HepG2 (cell line): ENCODE measurements around the gene IPP. TPM values are rescaled to one million over a fixed set of nuclear protein-coding genes. Genes with fewer than 3 reads are reported as not detected.

Experiments used
- CAMTA2 ChIP-seq: sonication (generic); formaldehyde crosslinking; IDR thresholded peaks from 2 replicates; pipeline ENCODE4 v1.4.0; 2020; ENCODE audit warnings: mild to moderate bottlenecking, missing genetic modification reagents, borderline replicate concordance
- JDP2 ChIP-seq: sonication (generic); formaldehyde crosslinking; IDR thresholded peaks from 2 replicates; pipeline ENCODE4 v1.8.1; 2022; ENCODE audit warnings: missing genetic modification reagents, borderline replicate concordance
- KAT7 ChIP-seq: IDR thresholded peaks from 2 replicates; pipeline ENCODE4 v1.6.1; 2018; ENCODE audit warnings: borderline replicate concordance, missing compliant biosample characterization
- KDM4B ChIP-seq: sonication (generic); formaldehyde crosslinking; IDR thresholded peaks from 2 replicates; pipeline ENCODE4 v1.4.0; 2020; ENCODE audit warnings: missing genetic modification reagents
- LCORL ChIP-seq, 2 experiments: fragments of 450-650 bp in 1 of 2; sonication (generic) in 1 of 2; formaldehyde crosslinking in 1 of 2; IDR thresholded peaks; 2 replicates each; pipeline versions ENCODE4 v1.5.0 to v1.6.1; 2017 to 2020; ENCODE audit warnings: antibody characterized with exemption in 1 of 2, missing genetic modification reagents in 1 of 2
- MBD4 ChIP-seq: IDR thresholded peaks from 2 replicates; pipeline ENCODE4 v1.6.1; 2012; ENCODE audit warnings: low read length, inconsistent platforms, borderline replicate concordance
- NR2F2 ChIP-seq: IDR thresholded peaks from 2 replicates; pipeline ENCODE4 v1.6.1; 2012; ENCODE audit warnings: low read depth, inconsistent platforms, borderline replicate concordance
- NR3C1 ChIP-seq: sonication (generic); formaldehyde crosslinking; IDR thresholded peaks from 2 replicates; pipeline ENCODE4 v1.4.0; 2020; ENCODE audit warnings: missing genetic modification reagents
- PITX1 ChIP-seq: sonication (generic); formaldehyde crosslinking; IDR thresholded peaks from 2 replicates; pipeline ENCODE4 v1.5.1; 2020; ENCODE audit warnings: mild to moderate bottlenecking, missing genetic modification reagents
- TAF15 ChIP-seq: fragments of 200-400 bp; formaldehyde crosslinking; IDR thresholded peaks from one replicate; pipeline ENCODE4 v1.6.1; 2018; ENCODE audit warnings: mild to moderate bottlenecking, low read depth, low read length; ENCODE audit not compliant: poor library complexity, severe bottlenecking
- TGIF2 ChIP-seq: IDR thresholded peaks from 2 replicates; pipeline ENCODE4 v1.6.1; 2016; ENCODE audit warnings: control low read depth, missing compliant biosample characterization
- ZFP41 ChIP-seq: sonication (generic); formaldehyde crosslinking; IDR thresholded peaks from 2 replicates; pipeline ENCODE4 v1.4.0; 2020; ENCODE audit warnings: mild to moderate bottlenecking, missing genetic modification reagents, borderline replicate concordance
- ZNF317 ChIP-seq: sonication (generic); formaldehyde crosslinking; IDR thresholded peaks from 2 replicates; pipeline ENCODE4 v1.5.0; 2020; ENCODE audit warnings: mild to moderate bottlenecking, missing genetic modification reagents
- ZNF451 ChIP-seq: sonication (generic); formaldehyde crosslinking; IDR thresholded peaks from 2 replicates; pipeline ENCODE4 v1.5.0; 2020; ENCODE audit warnings: mild to moderate bottlenecking, missing genetic modification reagents
- ZNF567 ChIP-seq: sonication (generic); formaldehyde crosslinking; IDR thresholded peaks from 2 replicates; pipeline ENCODE4 v1.8.1; 2023; ENCODE audit warnings: mild to moderate bottlenecking, missing genetic modification reagents, borderline replicate concordance
- ZNF616 ChIP-seq: sonication (generic); formaldehyde crosslinking; IDR thresholded peaks from 2 replicates; pipeline ENCODE4 v1.5.0; 2020; ENCODE audit warnings: low read depth, mild to moderate bottlenecking, missing genetic modification reagents
- ZNF720 ChIP-seq: sonication (generic); formaldehyde crosslinking; IDR thresholded peaks from 2 replicates; pipeline ENCODE4 v1.4.0; 2020; ENCODE audit warnings: missing genetic modification reagents
- polyA plus RNA-seq, 8 experiments: library from polyadenylated mRNA; depleted of rRNA in 3 of 8; stranded (reverse) in 7 of 8; unstranded in 1 of 8; fragments of >200 nt; fragmentation: Illumina TruSeq in 4 of 8; extraction: Trizol in 4 of 8; gene quantifications; 2 replicates each; pipeline versions ENCODE4 v1.2.1 to v1.2.3, GENCODE V29; 2011 to 2016; ENCODE audit warnings: low read depth in 4 of 8, missing spikeins in 1 of 8, mixed read lengths in 1 of 8; ENCODE audit not compliant: insufficient read depth in 1 of 8
- total RNA-seq, 5 experiments: library from RNA; depleted of rRNA; stranded (reverse); fragments of >200 nt; fragmentation: Illumina TruSeq; extraction: Trizol; gene quantifications; 2 replicates each; pipeline ENCODE4 v1.2.3, GENCODE V29; 2016; ENCODE audit warnings: low read depth in 1 of 5
- TF ChIP-seq, protein P1 (sequence below): sonication (generic); formaldehyde crosslinking; IDR thresholded peaks from 2 replicates; pipeline ENCODE4 v1.5.1; 2020; ENCODE audit warnings: missing genetic modification reagents, mild to moderate bottlenecking, borderline replicate concordance
- TF ChIP-seq, protein P2 (sequence below): IDR thresholded peaks from 2 replicates; pipeline ENCODE4 v1.6.1; 2012; ENCODE audit warnings: inconsistent platforms
- TF ChIP-seq, protein P3 (sequence below): sonication (generic); formaldehyde crosslinking; IDR thresholded peaks from 2 replicates; pipeline ENCODE4 v1.4.0; 2020; ENCODE audit warnings: mild to moderate bottlenecking, missing genetic modification reagents
- TF ChIP-seq, protein P4 (sequence below): sonication (generic); formaldehyde crosslinking; IDR thresholded peaks from 2 replicates; pipeline ENCODE4 v1.4.0; 2020; ENCODE audit warnings: missing genetic modification reagents, borderline replicate concordance

Gene IPP
- total and polyA plus RNA-seq, 2 of the 13 experiments (the other 11 are each of a cell fraction or from before 2014, with no cell fraction given) = 3.0 to 9.7 TPM

DNA sequence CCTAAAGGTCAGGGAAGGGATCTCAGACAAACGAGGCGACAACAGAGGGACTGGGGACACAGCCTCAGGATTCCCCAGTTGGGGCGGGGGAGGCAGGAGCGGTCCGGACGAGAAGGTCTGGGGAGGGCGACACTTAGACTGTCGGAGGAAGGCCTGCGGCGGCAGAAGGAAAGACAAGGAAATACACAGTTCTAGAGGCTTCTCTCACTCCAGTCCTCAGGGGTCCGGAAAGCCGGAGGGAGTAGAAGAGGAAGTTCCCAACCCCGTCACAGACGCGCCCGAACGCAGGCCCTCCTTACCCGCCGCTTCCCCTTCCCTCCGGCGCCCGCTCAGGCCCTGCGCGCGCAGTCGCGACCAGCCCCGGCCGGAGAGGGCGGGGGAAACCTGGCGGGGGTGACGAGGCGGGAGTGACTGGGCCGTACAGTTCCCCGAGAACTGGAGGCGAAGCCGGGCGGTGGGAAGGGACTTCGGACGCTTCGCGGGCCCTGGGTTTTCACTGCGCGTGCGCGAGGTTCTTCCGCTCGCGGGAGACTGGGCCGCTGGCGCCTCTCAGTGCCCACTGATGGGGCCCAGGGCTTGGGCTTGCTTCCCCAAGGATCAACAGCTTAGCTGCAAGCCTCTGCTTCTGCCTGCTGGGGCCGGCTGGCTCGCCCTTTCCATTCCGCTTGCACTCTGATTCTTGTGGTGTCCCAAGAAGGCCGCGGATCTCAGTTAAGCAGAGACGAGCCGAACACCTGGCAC lies at the start of gene IPP (continued):
- TF ChIP-seq TAF15 = peak; percentile 67
- TF ChIP-seq ZNF720 (CRISPR knock-in tag) = no peak
- no peak for TF ChIP-seq ZNF567 (CRISPR knock-in tag)
- TF ChIP-seq, protein P1, sequence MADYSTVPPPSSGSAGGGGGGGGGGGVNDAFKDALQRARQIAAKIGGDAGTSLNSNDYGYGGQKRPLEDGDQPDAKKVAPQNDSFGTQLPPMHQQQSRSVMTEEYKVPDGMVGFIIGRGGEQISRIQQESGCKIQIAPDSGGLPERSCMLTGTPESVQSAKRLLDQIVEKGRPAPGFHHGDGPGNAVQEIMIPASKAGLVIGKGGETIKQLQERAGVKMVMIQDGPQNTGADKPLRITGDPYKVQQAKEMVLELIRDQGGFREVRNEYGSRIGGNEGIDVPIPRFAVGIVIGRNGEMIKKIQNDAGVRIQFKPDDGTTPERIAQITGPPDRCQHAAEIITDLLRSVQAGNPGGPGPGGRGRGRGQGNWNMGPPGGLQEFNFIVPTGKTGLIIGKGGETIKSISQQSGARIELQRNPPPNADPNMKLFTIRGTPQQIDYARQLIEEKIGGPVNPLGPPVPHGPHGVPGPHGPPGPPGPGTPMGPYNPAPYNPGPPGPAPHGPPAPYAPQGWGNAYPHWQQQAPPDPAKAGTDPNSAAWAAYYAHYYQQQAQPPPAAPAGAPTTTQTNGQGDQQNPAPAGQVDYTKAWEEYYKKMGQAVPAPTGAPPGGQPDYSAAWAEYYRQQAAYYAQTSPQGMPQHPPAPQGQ = no peak
- TF ChIP-seq CAMTA2 = no peak
- TF ChIP-seq, protein P2, sequence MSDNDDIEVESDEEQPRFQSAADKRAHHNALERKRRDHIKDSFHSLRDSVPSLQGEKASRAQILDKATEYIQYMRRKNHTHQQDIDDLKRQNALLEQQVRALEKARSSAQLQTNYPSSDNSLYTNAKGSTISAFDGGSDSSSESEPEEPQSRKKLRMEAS = peak; percentile 52; the same call in 1 of the 2 replicates
- TF ChIP-seq TGIF2 (CRISPR knock-in tag) = no peak
- TF ChIP-seq NR2F2 = no peak
- TF ChIP-seq JDP2 (CRISPR knock-in tag) = no peak
- TF ChIP-seq ZNF317 (CRISPR knock-in tag) = peak; percentile 72
- TF ChIP-seq NR3C1 (CRISPR knock-in tag) = no peak
- TF ChIP-seq KAT7 (CRISPR knock-in tag) = peak; percentile 94; the same call in 1 of the 2 replicates
- TF ChIP-seq, protein P3, sequence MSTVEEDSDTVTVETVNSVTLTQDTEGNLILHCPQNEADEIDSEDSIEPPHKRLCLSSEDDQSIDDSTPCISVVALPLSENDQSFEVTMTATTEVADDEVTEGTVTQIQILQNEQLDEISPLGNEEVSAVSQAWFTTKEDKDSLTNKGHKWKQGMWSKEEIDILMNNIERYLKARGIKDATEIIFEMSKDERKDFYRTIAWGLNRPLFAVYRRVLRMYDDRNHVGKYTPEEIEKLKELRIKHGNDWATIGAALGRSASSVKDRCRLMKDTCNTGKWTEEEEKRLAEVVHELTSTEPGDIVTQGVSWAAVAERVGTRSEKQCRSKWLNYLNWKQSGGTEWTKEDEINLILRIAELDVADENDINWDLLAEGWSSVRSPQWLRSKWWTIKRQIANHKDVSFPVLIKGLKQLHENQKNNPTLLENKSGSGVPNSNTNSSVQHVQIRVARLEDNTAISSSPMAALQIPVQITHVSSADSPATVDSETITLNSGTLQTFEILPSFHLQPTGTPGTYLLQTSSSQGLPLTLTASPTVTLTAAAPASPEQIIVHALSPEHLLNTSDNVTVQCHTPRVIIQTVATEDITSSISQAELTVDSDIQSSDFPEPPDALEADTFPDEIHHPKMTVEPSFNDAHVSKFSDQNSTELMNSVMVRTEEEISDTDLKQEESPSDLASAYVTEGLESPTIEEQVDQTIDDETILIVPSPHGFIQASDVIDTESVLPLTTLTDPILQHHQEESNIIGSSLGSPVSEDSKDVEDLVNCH (CRISPR knock-in tag) = no peak
- TF ChIP-seq, protein P4, sequence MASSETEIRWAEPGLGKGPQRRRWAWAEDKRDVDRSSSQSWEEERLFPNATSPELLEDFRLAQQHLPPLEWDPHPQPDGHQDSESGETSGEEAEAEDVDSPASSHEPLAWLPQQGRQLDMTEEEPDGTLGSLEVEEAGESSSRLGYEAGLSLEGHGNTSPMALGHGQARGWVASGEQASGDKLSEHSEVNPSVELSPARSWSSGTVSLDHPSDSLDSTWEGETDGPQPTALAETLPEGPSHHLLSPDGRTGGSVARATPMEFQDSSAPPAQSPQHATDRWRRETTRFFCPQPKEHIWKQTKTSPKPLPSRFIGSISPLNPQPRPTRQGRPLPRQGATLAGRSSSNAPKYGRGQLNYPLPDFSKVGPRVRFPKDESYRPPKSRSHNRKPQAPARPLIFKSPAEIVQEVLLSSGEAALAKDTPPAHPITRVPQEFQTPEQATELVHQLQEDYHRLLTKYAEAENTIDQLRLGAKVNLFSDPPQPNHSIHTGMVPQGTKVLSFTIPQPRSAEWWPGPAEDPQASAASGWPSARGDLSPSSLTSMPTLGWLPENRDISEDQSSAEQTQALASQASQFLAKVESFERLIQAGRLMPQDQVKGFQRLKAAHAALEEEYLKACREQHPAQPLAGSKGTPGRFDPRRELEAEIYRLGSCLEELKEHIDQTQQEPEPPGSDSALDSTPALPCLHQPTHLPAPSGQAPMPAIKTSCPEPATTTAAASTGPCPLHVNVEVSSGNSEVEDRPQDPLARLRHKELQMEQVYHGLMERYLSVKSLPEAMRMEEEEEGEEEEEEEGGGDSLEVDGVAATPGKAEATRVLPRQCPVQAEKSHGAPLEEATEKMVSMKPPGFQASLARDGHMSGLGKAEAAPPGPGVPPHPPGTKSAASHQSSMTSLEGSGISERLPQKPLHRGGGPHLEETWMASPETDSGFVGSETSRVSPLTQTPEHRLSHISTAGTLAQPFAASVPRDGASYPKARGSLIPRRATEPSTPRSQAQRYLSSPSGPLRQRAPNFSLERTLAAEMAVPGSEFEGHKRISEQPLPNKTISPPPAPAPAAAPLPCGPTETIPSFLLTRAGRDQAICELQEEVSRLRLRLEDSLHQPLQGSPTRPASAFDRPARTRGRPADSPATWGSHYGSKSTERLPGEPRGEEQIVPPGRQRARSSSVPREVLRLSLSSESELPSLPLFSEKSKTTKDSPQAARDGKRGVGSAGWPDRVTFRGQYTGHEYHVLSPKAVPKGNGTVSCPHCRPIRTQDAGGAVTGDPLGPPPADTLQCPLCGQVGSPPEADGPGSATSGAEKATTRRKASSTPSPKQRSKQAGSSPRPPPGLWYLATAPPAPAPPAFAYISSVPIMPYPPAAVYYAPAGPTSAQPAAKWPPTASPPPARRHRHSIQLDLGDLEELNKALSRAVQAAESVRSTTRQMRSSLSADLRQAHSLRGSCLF (CRISPR knock-in tag) = no peak
- TF ChIP-seq MBD4 = no peak
- no peak for TF ChIP-seq KDM4B (CRISPR knock-in tag)
- TF ChIP-seq PITX1 = peak; percentile 67
- no peak for TF ChIP-seq ZNF616 (CRISPR knock-in tag)
- no peak for TF ChIP-seq LCORL (IDR thresholded peaks at IDR 0.05)
- peak; percentile 77; the same call in 1 of the 2 replicates for TF ChIP-seq LCORL (CRISPR knock-in tag; IDR thresholded peaks at IDR 0.05)
- no peak for TF ChIP-seq ZNF451 (CRISPR knock-in tag)
- no peak for TF ChIP-seq ZFP41 (CRISPR knock-in tag)
